ENCODE measurements around the gene CCDC137.

Gene CCDC137

GRCh38 chr17:81683584-81684441 lies 17.3 kb downstream of the CCDC137 start, which contains the start of the genes ARL16 and HGS:
Gene ARL16, minus strand, starts transcription at chr17:81683797. Its CDS starts 44 bp downstream, at chr17:81683753.
Gene HGS, plus strand, starts transcription at chr17:81684011. Its CDS starts 56 bp downstream, at chr17:81684067.
- peak; percentile 84 for DNase-seq

GRCh38 chr17:81684442-81684911 lies 17.9 kb downstream of the CCDC137 start:
- no peak for DNase-seq

GRCh38 chr17:81685108-81685507 lies 18.6 kb downstream of the CCDC137 start:
- DNase-seq: no peak

GRCh38 chr17:81686614-81687013 lies 20.1 kb downstream of the CCDC137 start:
- DNase-seq: no peak

GRCh38 chr17:81687770-81688541 lies 21.4 kb downstream of the CCDC137 start:
- no peak for DNase-seq

- DNase-seq: no peak
Observed at GRCh38 chr17:81688616-81689015, 22.1 kb downstream of the CCDC137 start.

- no peak for DNase-seq
Observed at GRCh38 chr17:81690066-81690465, 23.5 kb downstream of the CCDC137 start.

GRCh38 chr17:81690549-81690948 lies 24.0 kb downstream of the CCDC137 start:
- no peak for DNase-seq

GRCh38 chr17:81691196-81691595 lies 24.7 kb downstream of the CCDC137 start:
- no peak for DNase-seq

GRCh38 chr17:81691608-81692007 lies 25.1 kb downstream of the CCDC137 start:
- DNase-seq: no peak

- no peak for DNase-seq
Observed at GRCh38 chr17:81693509-81694210, 27.1 kb downstream of the CCDC137 start.

GRCh38 chr17:81694810-81695209 lies 28.3 kb downstream of the CCDC137 start:
- no peak for DNase-seq

- no peak for DNase-seq
Observed at GRCh38 chr17:81695211-81695610, 28.7 kb downstream of the CCDC137 start.

- DNase-seq: no peak
Observed at GRCh38 chr17:81695801-81696200, 29.3 kb downstream of the CCDC137 start.

GRCh38 chr17:81696218-81696941 lies 29.8 kb downstream of the CCDC137 start:
- DNase-seq: no peak

- DNase-seq: no peak
Observed at GRCh38 chr17:81697261-81698044, 30.9 kb downstream of the CCDC137 start.

GRCh38 chr17:81700353-81701287 lies 34.1 kb downstream of the CCDC137 start:
- DNase-seq: no peak

- DNase-seq: no peak
Observed at GRCh38 chr17:81701288-81702071, 34.9 kb downstream of the CCDC137 start.

- DNase-seq: peak; percentile 67
Observed at GRCh38 chr17:81702934-81703746, 36.6 kb downstream of the CCDC137 start, which contains the start of gene MRPL12. Gene MRPL12, plus strand, starts transcription at chr17:81703367. Its CDS starts 135 bp downstream, at chr17:81703502.
